ENCODE measurements around the gene KIF3A.

KIF3A gene

DNA sequence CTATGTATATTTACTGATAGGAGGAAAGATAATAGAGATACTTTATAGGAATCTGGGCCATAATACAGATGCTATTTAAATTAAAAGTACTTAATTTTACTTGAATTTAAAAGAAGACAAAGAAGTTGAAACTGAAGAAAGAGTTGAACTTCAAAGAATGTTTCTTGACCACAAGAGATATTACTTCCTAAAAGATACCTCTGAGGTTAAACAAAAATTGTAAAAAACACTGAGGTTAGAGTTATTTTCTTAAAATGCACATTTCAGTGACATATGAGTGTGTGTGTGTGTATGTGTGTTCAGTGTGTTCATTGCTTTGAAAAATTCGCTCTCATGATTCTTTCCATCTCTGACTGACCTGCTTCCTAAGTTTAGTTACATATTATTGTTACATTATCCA, 43.2 kb upstream of the KIF3A start:
- H3K27me3 ChIP-seq (ENCODE audit: control insufficient read depth, low read length) = peaks cover 72% of the 10 kb centered on the region
- no peak overlapping the region for H3K4me2 ChIP-seq (ENCODE audit: low read length)
- H4K20me1 ChIP-seq (ENCODE audit: control insufficient read depth, insufficient read depth, low read depth, low read length) = no peaks in the 10 kb centered on the region
- H3K79me2 ChIP-seq (ENCODE audit: control insufficient read depth, low read length) = no peaks in the 10 kb centered on the region
- H3K4me1 ChIP-seq (ENCODE audit: control insufficient read depth, low read length) = no peaks in the 10 kb centered on the region
- H3K9me2 ChIP-seq (replicated peaks; ENCODE audit: control insufficient read depth, low read length) = no peaks in the 10 kb centered on the region
- H3F3A ChIP-seq (ENCODE audit: control insufficient read depth, insufficient read depth) = peaks cover 8% of the 10 kb centered on the region; the same call in 1 of the 2 replicates
- no peak overlapping the region for H3K4me3 ChIP-seq (ENCODE audit: low read length)
- H3K9me3 ChIP-seq (ENCODE audit: control insufficient read depth, insufficient read depth, low read length) = no peaks in the 10 kb centered on the region
- TF ChIP-seq CTCF (IDR thresholded peaks at IDR 0.05; ENCODE audit: low read depth, low read length, poor library complexity, severe bottlenecking) = no peak
- no peak for TF ChIP-seq EZH2phosphoT487 (IDR thresholded peaks at IDR 0.05; ENCODE audit: borderline replicate concordance, low read length)
- H3K27ac ChIP-seq (ENCODE audit: low read depth, low read length) = no peak overlapping the region
- H3K36me3 ChIP-seq (ENCODE audit: control insufficient read depth, low read length) = no peaks in the 10 kb centered on the region

DNA sequence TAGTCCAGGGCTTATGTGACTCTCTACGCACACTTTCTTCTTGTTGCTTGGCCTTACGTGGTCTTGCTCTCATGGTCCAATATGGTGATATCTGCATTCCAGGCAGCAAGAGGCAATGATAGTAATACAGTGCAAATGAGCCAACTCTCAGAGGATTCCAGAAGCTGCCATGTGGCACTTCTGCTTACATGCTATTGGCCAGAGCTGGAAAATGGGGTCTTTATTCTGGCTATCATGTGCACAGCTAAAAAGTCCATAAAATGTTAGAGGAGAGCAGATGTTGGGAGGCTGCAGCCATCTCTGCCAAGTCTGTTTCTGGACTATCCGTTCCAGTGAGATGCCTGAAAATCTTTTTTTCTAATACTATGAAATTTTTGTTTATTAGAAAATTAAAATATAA, 42.6 kb upstream of the KIF3A start:
- TF ChIP-seq EZH2phosphoT487 (IDR thresholded peaks at IDR 0.05; ENCODE audit: borderline replicate concordance, low read length) (no peak), CTCF (IDR thresholded peaks at IDR 0.05; ENCODE audit: low read depth, low read length, poor library complexity, severe bottlenecking) (no peak)
- Histone ChIP-seq H3K4me2 (ENCODE audit: low read length) (no peak overlapping the region), H3K36me3 (ENCODE audit: control insufficient read depth, low read length) (no peaks in the 10 kb centered on the region), H3K9me2 (replicated peaks; ENCODE audit: control insufficient read depth, low read length) (no peaks in the 10 kb centered on the region), H4K20me1 (ENCODE audit: control insufficient read depth, insufficient read depth, low read depth, low read length) (no peaks in the 10 kb centered on the region), H3K27ac (ENCODE audit: low read depth, low read length) (no peak overlapping the region), H3K9me3 (ENCODE audit: control insufficient read depth, insufficient read depth, low read length) (no peaks in the 10 kb centered on the region), H3K79me2 (ENCODE audit: control insufficient read depth, low read length) (no peaks in the 10 kb centered on the region), H3K27me3 (ENCODE audit: control insufficient read depth, low read length) (peaks cover 72% of the 10 kb centered on the region), H3K4me3 (ENCODE audit: low read length) (no peak overlapping the region), H3K4me1 (ENCODE audit: control insufficient read depth, low read length) (no peaks in the 10 kb centered on the region), H3F3A (ENCODE audit: control insufficient read depth, insufficient read depth) (peaks cover 8% of the 10 kb centered on the region; the same call in 1 of the 2 replicates)

- H3K36me3 ChIP-seq (ENCODE audit: control insufficient read depth, low read length) = no peaks in the 10 kb centered on the region
- H4K20me1 ChIP-seq (ENCODE audit: control insufficient read depth, insufficient read depth, low read depth, low read length) = no peaks in the 10 kb centered on the region
- H3K4me2 ChIP-seq (ENCODE audit: low read length) = no peak overlapping the region
- H3K9me3 ChIP-seq (ENCODE audit: control insufficient read depth, insufficient read depth, low read length) = no peaks in the 10 kb centered on the region
- TF ChIP-seq CTCF (IDR thresholded peaks at IDR 0.05; ENCODE audit: low read depth, low read length, poor library complexity, severe bottlenecking) = no peak
- no peak for TF ChIP-seq EZH2phosphoT487 (IDR thresholded peaks at IDR 0.05; ENCODE audit: borderline replicate concordance, low read length)
- H3F3A ChIP-seq (ENCODE audit: control insufficient read depth, insufficient read depth) = peaks cover 8% of the 10 kb centered on the region; the same call in 1 of the 2 replicates
- H3K79me2 ChIP-seq (ENCODE audit: control insufficient read depth, low read length) = no peaks in the 10 kb centered on the region
- H3K27me3 ChIP-seq (ENCODE audit: control insufficient read depth, low read length) = peaks cover 68% of the 10 kb centered on the region
- no peak overlapping the region for H3K4me3 ChIP-seq (ENCODE audit: low read length)
- H3K9me2 ChIP-seq (replicated peaks; ENCODE audit: control insufficient read depth, low read length) = no peaks in the 10 kb centered on the region
- no peaks in the 10 kb centered on the region for H3K4me1 ChIP-seq (ENCODE audit: control insufficient read depth, low read length)
- no peak overlapping the region for H3K27ac ChIP-seq (ENCODE audit: low read depth, low read length)
Measured at GRCh38 chr5:132778856-132779255, 41.5 kb upstream of the KIF3A start.
